Measurements from ENCODE around the gene MYT1. TPM values are rescaled to one million over a fixed set of nuclear protein-coding genes. Genes with fewer than 3 reads are reported as not detected.

The MYT1 gene
- total RNA-seq, 1 donor from 2014 or later, result not detected

DNA sequence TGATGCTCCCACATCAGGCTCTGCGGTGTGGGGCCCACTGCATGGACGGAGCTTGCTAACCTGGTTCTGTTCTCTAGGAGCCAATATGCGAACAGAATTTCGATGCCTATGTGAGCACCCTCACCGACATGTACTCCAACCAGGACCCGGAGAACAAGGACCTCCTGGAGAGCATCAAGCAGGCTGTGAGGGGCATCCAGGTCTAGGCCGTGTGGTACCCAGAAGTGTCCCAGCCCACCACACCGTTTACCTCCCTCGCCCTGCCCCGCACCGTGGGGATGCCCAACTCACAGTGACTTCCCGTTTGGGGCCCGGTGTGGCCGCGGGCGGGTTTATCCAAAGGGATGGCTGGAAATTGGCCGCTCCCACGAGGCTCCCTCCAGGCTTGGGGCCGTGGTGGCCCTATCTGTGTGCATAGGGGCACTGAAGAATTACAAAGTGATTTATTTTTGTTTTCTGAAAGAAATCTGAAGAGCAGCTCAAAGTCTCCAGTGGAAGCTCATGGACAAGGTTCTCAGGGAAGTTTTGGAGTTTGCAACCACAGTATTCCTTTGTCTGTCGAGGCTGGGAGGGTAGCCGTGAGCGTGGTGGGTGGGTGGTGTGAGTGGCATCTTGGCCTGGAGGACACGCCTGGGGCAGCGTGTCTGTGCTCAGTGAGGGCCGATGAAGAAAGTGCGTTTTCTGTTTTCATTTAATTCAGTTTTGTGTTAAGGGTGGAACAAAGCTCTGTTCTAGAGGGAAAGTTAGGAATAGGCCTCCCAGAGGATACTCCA is 76.2 kb downstream of the MYT1 start:
- no peak for FAIRE-seq
- no peaks in the 10 kb centered on the region for H3K36me3 ChIP-seq (ENCODE audit: control insufficient read depth, insufficient read depth, low read length)
- no peaks in the 10 kb centered on the region for H3K27me3 ChIP-seq (ENCODE audit: control insufficient read depth, insufficient read depth, low read length)
- no peak for DNase-seq (ENCODE audit: low read depth)
- no peak overlapping the region for H3K4me3 ChIP-seq (ENCODE audit: low read depth, low read length)
- TF ChIP-seq, protein P1, sequence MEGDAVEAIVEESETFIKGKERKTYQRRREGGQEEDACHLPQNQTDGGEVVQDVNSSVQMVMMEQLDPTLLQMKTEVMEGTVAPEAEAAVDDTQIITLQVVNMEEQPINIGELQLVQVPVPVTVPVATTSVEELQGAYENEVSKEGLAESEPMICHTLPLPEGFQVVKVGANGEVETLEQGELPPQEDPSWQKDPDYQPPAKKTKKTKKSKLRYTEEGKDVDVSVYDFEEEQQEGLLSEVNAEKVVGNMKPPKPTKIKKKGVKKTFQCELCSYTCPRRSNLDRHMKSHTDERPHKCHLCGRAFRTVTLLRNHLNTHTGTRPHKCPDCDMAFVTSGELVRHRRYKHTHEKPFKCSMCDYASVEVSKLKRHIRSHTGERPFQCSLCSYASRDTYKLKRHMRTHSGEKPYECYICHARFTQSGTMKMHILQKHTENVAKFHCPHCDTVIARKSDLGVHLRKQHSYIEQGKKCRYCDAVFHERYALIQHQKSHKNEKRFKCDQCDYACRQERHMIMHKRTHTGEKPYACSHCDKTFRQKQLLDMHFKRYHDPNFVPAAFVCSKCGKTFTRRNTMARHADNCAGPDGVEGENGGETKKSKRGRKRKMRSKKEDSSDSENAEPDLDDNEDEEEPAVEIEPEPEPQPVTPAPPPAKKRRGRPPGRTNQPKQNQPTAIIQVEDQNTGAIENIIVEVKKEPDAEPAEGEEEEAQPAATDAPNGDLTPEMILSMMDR (IDR thresholded peaks at IDR 0.05; ENCODE audit: insufficient read depth, low read length, severe bottlenecking), result no peak

DNA sequence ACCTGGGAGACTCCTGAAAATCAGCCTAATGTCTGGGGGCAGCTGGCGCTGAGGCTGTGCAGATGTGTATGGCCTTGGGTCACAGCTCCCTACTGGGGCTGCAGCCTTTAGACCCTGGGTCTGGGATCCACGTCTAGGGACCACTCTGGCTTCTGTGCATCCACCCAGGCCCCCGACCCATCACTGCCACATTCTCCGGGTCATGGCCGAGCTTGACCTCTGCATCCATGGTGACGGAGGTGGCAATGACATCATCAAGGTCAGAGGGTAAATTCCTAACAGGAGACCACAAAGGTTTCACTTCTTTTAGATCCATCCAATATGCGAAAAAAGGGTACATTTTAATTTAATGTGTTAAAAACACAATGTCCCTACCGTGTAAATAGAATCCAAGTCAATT is 76.8 kb downstream of the MYT1 start:
- Histone ChIP-seq H3K36me3 (ENCODE audit: control insufficient read depth, insufficient read depth, low read length) (no peaks in the 10 kb centered on the region), H3K4me3 (ENCODE audit: low read depth, low read length) (no peak overlapping the region), H3K27me3 (ENCODE audit: control insufficient read depth, insufficient read depth, low read length) (peaks cover under 1% of the 10 kb centered on the region)
- TF ChIP-seq, protein P1 (IDR thresholded peaks at IDR 0.05; ENCODE audit: insufficient read depth, low read length, severe bottlenecking), result no peak
- no peak for FAIRE-seq
- no peak for DNase-seq (ENCODE audit: low read depth)

DNA sequence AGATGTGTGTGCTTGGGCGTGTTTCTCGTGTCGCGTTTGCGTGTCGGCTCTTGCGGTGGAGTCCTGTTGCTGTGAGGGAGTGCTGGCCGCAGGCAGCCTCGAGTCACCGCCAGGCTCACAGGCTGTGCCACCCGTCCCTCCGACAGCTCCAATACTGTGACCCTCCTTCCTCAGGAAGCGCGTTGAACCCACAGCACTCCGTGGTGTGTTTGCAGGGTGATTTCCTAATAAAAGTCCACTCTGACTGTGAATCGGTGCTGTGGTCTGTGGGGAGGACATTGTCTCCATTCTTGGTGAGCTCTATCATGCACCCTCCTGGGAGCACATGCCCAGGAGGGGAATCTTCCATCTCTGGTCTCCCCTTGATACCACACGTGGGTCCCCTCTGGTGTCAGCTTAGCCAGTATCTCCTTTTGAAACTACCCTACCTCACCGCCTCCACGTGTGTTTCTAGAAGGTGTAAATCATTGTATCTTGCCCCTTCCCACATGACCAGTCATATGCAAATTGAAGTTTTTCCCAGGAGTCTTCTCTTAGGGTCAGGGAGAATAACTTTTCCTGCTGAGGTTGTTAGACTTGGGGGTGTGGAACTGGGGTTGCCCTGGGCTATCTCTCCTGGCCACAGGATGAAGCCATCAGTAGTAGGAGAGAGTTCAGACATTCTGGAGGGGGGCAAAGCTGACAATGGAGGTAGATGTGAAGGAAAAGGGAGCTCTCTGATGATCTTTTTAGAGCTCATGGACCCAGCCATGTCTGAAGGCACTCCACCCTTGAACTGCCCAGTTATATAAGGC is 77.9 kb downstream of the MYT1 start:
- no peak for DNase-seq (ENCODE audit: low read depth)
- TF ChIP-seq, protein P1 (IDR thresholded peaks at IDR 0.05; ENCODE audit: insufficient read depth, low read length, severe bottlenecking), result no peak
- Histone ChIP-seq H3K27me3 (ENCODE audit: control insufficient read depth, insufficient read depth, low read length) (peaks cover 3% of the 10 kb centered on the region), H3K4me3 (ENCODE audit: low read depth, low read length) (no peak overlapping the region), H3K36me3 (ENCODE audit: control insufficient read depth, insufficient read depth, low read length) (no peaks in the 10 kb centered on the region)
- FAIRE-seq, result no peak

DNA sequence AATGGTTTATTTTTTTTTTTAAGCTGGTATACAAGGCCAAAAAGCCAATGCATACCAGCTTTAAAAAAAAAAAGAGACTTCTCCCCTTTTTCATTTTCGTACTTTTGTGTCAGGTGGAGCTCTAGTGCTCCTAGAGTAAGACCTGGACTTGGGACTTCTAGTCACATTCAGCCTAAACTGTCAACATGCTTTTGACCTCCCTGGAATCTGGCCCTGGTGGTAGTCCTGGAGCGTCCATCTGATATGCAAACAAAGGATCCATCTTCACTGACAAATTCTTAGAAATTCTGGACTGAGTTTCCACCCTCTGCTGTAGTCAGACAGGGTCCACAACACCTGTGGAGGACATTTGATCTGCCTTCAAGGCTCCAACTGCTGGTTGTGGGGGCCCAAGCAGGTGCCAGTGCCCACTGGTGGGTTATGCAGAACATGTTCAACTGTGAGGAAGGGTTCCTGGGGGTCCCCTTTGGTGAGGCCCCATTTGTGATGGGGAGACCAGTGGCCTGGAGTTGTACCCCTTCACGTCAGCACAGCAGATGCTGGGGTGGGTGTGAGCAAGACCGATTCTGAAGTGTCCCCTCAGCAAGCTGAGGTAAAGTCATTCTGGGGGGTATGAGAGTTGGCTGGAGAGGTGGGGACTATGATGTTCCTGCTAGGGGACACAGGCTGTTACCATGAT is 78.7 kb downstream of the MYT1 start:
- Histone ChIP-seq H3K27me3 (ENCODE audit: control insufficient read depth, insufficient read depth, low read length) (peaks cover 3% of the 10 kb centered on the region), H3K36me3 (ENCODE audit: control insufficient read depth, insufficient read depth, low read length) (no peaks in the 10 kb centered on the region), H3K4me3 (ENCODE audit: low read depth, low read length) (no peak overlapping the region)
- TF ChIP-seq, protein P1 (IDR thresholded peaks at IDR 0.05; ENCODE audit: insufficient read depth, low read length, severe bottlenecking), result no peak
- no peak for DNase-seq (ENCODE audit: low read depth)
- FAIRE-seq, result no peak

DNA sequence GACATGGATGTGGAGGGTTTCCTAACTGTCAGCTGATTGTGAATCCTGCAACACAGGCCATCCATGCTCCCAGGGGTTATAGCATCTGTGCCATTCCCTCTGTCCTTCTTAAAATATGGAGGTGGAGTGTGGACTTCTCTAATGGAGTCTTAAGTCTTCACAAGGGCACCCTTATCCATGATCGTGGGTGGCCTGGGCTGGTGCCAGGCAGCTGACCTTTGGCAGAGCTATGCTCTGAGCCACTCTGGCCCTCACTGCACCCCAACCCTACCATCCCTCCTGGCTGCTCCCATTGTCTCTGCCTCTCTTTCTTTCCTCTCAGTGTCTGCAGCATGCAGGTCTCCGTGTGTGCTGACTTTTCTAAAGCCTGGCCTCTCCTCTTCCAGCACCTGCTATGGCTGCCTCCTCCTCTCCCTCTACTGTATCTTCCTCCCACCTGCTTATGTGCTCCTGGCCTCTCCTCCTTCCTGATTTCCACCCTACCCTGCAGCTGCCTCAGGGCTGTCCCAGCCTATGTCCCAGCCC is 80.1 kb downstream of the MYT1 start:
- H3K36me3 ChIP-seq (ENCODE audit: control insufficient read depth, insufficient read depth, low read length), result no peaks in the 10 kb centered on the region
- H3K27me3 ChIP-seq (ENCODE audit: control insufficient read depth, insufficient read depth, low read length), result peaks cover 3% of the 10 kb centered on the region
- TF ChIP-seq, protein P1 (IDR thresholded peaks at IDR 0.05; ENCODE audit: insufficient read depth, low read length, severe bottlenecking), result no peak
- DNase-seq (ENCODE audit: low read depth), result no peak
- no peak overlapping the region for H3K4me3 ChIP-seq (ENCODE audit: low read depth, low read length)
- no peak for FAIRE-seq
